ENCODE data around the gene TMCC2.

DNA sequence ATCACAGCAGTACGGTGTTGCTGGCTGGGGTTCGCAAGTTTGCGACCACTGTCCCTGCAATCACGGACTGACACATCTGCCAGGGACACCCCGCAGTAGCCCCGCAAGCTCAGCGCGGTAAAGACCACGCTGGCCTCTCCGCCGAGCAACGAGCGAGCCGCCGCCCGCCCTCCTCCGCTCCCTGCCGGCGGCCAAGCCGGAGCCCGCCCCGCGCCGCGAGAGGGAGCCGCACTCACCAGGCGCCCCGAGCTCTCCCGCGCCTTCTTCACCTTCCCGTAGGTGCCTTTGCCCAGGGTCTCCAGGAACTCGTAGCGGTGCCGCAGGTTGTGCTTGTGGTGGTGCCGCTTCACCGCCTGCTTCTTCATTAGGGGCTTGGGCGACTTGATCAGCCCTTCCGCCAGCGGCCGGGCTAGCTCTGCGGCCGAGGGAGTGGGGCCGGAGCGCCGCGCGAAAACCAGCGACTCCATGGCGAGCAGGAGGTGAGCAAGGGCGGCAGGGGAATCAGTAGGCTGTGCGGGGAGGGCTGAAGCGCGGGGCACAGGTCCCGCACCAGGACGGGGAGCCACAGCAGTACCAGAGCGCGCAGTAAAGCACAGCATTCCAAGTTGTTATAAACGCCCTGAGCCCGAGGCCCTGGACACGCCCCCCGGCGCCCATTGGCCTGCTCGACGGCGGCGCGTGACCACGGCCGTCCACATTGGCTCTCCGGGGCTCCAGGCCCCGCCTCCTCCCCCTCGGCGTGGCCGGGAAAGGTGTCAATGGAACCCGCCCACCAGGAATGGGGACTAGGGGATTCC, 93.6 kb downstream of the TMCC2 start, which contains the start of gene NUAK2:
- TF ChIP-seq, protein P1, sequence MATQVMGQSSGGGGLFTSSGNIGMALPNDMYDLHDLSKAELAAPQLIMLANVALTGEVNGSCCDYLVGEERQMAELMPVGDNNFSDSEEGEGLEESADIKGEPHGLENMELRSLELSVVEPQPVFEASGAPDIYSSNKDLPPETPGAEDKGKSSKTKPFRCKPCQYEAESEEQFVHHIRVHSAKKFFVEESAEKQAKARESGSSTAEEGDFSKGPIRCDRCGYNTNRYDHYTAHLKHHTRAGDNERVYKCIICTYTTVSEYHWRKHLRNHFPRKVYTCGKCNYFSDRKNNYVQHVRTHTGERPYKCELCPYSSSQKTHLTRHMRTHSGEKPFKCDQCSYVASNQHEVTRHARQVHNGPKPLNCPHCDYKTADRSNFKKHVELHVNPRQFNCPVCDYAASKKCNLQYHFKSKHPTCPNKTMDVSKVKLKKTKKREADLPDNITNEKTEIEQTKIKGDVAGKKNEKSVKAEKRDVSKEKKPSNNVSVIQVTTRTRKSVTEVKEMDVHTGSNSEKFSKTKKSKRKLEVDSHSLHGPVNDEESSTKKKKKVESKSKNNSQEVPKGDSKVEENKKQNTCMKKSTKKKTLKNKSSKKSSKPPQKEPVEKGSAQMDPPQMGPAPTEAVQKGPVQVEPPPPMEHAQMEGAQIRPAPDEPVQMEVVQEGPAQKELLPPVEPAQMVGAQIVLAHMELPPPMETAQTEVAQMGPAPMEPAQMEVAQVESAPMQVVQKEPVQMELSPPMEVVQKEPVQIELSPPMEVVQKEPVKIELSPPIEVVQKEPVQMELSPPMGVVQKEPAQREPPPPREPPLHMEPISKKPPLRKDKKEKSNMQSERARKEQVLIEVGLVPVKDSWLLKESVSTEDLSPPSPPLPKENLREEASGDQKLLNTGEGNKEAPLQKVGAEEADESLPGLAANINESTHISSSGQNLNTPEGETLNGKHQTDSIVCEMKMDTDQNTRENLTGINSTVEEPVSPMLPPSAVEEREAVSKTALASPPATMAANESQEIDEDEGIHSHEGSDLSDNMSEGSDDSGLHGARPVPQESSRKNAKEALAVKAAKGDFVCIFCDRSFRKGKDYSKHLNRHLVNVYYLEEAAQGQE (IDR thresholded peaks at IDR 0.05; ENCODE audit: insufficient read depth in 1 of 2, low read depth in 2 of 2, low read length in 1 of 2) = no peak
- TF ChIP-seq, protein P2, sequence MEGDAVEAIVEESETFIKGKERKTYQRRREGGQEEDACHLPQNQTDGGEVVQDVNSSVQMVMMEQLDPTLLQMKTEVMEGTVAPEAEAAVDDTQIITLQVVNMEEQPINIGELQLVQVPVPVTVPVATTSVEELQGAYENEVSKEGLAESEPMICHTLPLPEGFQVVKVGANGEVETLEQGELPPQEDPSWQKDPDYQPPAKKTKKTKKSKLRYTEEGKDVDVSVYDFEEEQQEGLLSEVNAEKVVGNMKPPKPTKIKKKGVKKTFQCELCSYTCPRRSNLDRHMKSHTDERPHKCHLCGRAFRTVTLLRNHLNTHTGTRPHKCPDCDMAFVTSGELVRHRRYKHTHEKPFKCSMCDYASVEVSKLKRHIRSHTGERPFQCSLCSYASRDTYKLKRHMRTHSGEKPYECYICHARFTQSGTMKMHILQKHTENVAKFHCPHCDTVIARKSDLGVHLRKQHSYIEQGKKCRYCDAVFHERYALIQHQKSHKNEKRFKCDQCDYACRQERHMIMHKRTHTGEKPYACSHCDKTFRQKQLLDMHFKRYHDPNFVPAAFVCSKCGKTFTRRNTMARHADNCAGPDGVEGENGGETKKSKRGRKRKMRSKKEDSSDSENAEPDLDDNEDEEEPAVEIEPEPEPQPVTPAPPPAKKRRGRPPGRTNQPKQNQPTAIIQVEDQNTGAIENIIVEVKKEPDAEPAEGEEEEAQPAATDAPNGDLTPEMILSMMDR (IDR thresholded peaks at IDR 0.05) = peak; percentile 58; the same call in 1 of the 2 replicates
